Keratinocyte (primary cell): ENCODE data around the gene SETD1B. TPM values are rescaled to one million over a fixed set of nuclear protein-coding genes. Genes with fewer than 3 reads are reported as not detected.

Experiments used
- DNase-seq: peaks from one replicate; pipeline ENCODE4 v3.0.0-alpha.2; 2011; ENCODE audit warnings: low read depth, missing footprints, low spot score
- FAIRE-seq: peaks from 2 replicates; lab custom pipeline; 2011; peaks lifted over from hg19 to GRCh38; lab: Jason Lieb, UNC
- H2AFZ ChIP-seq: 2 replicates; pipeline ENCODE4 v1.6.0; 2012; ENCODE audit warnings: low read length, control low read depth, inconsistent platforms; ENCODE audit not compliant: control insufficient read depth
- H3K27ac ChIP-seq: 2 replicates; pipeline ENCODE4 v1.5.1; 2011; ENCODE audit warnings: low read length; ENCODE audit not compliant: control insufficient read depth, insufficient read depth
- H3K27me3 ChIP-seq: 3 replicates; pipeline ENCODE4 v1.6.0; 2011; ENCODE audit warnings: low read length; ENCODE audit not compliant: control insufficient read depth, insufficient read depth; ENCODE audit errors: extremely low read depth
- H3K36me3 ChIP-seq, 2 experiments: 2 replicates in 1 of 2; 3 replicates in 1 of 2; pipeline ENCODE4 v1.5.1; 2011; ENCODE audit warnings: low read length in 2 of 2, mild to moderate bottlenecking in 1 of 2; ENCODE audit not compliant: control insufficient read depth in 2 of 2, insufficient read depth in 2 of 2; ENCODE audit errors: extremely low read depth in 1 of 2
- H3K4me1 ChIP-seq: 3 replicates; pipeline ENCODE4 v1.5.1; 2011; ENCODE audit warnings: low read length; ENCODE audit not compliant: control insufficient read depth, insufficient read depth; ENCODE audit errors: extremely low read depth
- H3K4me2 ChIP-seq: 3 replicates; pipeline ENCODE4 v1.6.0; 2011; ENCODE audit warnings: low read depth, low read length; ENCODE audit not compliant: control insufficient read depth, insufficient read depth; ENCODE audit errors: extremely low read depth
- H3K4me3 ChIP-seq, 3 experiments: fragments of 200-600 bp in 1 of 3; sonication (generic) in 1 of 3; 2 replicates in 2 of 3; 3 replicates in 1 of 3; pipeline ENCODE4 v1.5.1; 2011 to 2016; ENCODE audit warnings: low read length in 3 of 3, mild to moderate bottlenecking in 3 of 3, control low read depth in 2 of 3, inconsistent platforms in 1 of 3, low read depth in 1 of 3, mixed read lengths in 1 of 3, mixed run types in 1 of 3, moderate library complexity in 1 of 3; ENCODE audit not compliant: control insufficient read depth in 2 of 3, insufficient read depth in 2 of 3; ENCODE audit errors: extremely low read depth in 1 of 3
- H3K79me2 ChIP-seq: 2 replicates; pipeline ENCODE4 v1.6.0; 2012; ENCODE audit warnings: low read length; ENCODE audit not compliant: control insufficient read depth, insufficient read depth
- H3K9ac ChIP-seq: 3 replicates; pipeline ENCODE4 v1.6.0; 2011; ENCODE audit warnings: low read length; ENCODE audit not compliant: control insufficient read depth, insufficient read depth; ENCODE audit errors: extremely low read depth
- H3K9me1 ChIP-seq: 3 replicates; pipeline ENCODE4 v1.6.0; 2011; ENCODE audit warnings: low read length; ENCODE audit not compliant: control insufficient read depth, insufficient read depth; ENCODE audit errors: extremely low read depth
- H3K9me3 ChIP-seq: 2 replicates; pipeline ENCODE4 v1.5.1; 2012; ENCODE audit warnings: low read depth, low read length; ENCODE audit not compliant: control insufficient read depth
- H4K20me1 ChIP-seq: 3 replicates; pipeline ENCODE4 v1.6.0; 2011; ENCODE audit warnings: low read length; ENCODE audit not compliant: control insufficient read depth, insufficient read depth; ENCODE audit errors: extremely low read depth
- EZH2 ChIP-seq: IDR thresholded peaks from one replicate; pipeline ENCODE4 v1.6.1; 2012; ENCODE audit warnings: inconsistent platforms, mild to moderate bottlenecking, low read length, moderate library complexity
- dilution Hi-C: fragments of 300-500 bp; cut with MboI; formaldehyde crosslinking; loops from one replicate; pipeline ENCODE4 v1.7.0; 2020; ENCODE audit warnings: low sequenced_read_pairs; ENCODE audit not compliant: extremely low pct_ligation_motif_present
- polyA plus RNA-seq, 5 experiments: library from polyadenylated mRNA; depleted of rRNA in 3 of 5; stranded (reverse) in 3 of 5; stranded (forward) in 1 of 5; unstranded in 1 of 5; fragments of >200 nt; gene quantifications; 1 replicate in 1 of 5; 2 replicates in 3 of 5; 3 replicates in 1 of 5; pipeline versions ENCODE4 v1.2.1 to v1.2.3, GENCODE V29; 2011 to 2012; ENCODE audit warnings: missing spikeins in 2 of 5, low read depth in 1 of 5, low replicate concordance in 1 of 5
- TF ChIP-seq, protein P1 (sequence below), 3 experiments: IDR thresholded peaks in 1 of 3; conservative IDR thresholded peaks in 1 of 3; optimal IDR thresholded peaks in 1 of 3; 2 replicates in 2 of 3; 3 replicates in 1 of 3; pipeline versions ENCODE3 to v1.5.1; 2011; ENCODE audit warnings: low read length in 3 of 3, mild to moderate bottlenecking in 3 of 3, moderate library complexity in 2 of 3, control low read depth in 1 of 3, inconsistent platforms in 1 of 3; ENCODE audit not compliant: insufficient read depth in 2 of 3; ENCODE audit errors: extremely low read depth in 1 of 3

SETD1B gene
- polyA plus RNA-seq, 1 donor (not counting 4 experiments of a cell fraction or from before 2014, with no cell fraction given) = 0.72 TPM

- Histone ChIP-seq H2AFZ (no peak overlapping the region), H3K9ac (peak overlapping the region; percentile 98), H3K9me3 (no peaks in the 10 kb centered on the region), H3K36me3 (peaks cover 0 to 4% of the 10 kb centered on the region in 2 experiments), H3K79me2 (peaks cover 30% of the 10 kb centered on the region), H3K4me2 (peak overlapping the region; percentile 95), H3K9me1 (no peaks in the 10 kb centered on the region), H3K4me3 (peak overlapping the region; percentile 65 to 82 (median 79)), H3K27me3 (no peaks in the 10 kb centered on the region), H3K27ac (peak overlapping the region; percentile 90), H3K4me1 (peaks cover 51% of the 10 kb centered on the region), H4K20me1 (peaks cover 4% of the 10 kb centered on the region)
- DNase-seq (no peak), FAIRE-seq (peak; percentile 23)
- dilution Hi-C loops = no loop called here
- TF ChIP-seq, protein P1, sequence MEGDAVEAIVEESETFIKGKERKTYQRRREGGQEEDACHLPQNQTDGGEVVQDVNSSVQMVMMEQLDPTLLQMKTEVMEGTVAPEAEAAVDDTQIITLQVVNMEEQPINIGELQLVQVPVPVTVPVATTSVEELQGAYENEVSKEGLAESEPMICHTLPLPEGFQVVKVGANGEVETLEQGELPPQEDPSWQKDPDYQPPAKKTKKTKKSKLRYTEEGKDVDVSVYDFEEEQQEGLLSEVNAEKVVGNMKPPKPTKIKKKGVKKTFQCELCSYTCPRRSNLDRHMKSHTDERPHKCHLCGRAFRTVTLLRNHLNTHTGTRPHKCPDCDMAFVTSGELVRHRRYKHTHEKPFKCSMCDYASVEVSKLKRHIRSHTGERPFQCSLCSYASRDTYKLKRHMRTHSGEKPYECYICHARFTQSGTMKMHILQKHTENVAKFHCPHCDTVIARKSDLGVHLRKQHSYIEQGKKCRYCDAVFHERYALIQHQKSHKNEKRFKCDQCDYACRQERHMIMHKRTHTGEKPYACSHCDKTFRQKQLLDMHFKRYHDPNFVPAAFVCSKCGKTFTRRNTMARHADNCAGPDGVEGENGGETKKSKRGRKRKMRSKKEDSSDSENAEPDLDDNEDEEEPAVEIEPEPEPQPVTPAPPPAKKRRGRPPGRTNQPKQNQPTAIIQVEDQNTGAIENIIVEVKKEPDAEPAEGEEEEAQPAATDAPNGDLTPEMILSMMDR (optimal IDR thresholded peaks at IDR 0.05 in 1 of 3, IDR thresholded peaks at IDR 0.05 in 1 of 3, conservative IDR thresholded peaks at IDR 0.05 in 1 of 3; ENCODE audit: extremely low read depth in 1 of 3, insufficient read depth in 2 of 3, low read length in 3 of 3) = no peak
- no peak for TF ChIP-seq EZH2
Observed at GRCh38 chr12:121801595-121802484, 2.0 kb upstream of the SETD1B start.

DNA sequence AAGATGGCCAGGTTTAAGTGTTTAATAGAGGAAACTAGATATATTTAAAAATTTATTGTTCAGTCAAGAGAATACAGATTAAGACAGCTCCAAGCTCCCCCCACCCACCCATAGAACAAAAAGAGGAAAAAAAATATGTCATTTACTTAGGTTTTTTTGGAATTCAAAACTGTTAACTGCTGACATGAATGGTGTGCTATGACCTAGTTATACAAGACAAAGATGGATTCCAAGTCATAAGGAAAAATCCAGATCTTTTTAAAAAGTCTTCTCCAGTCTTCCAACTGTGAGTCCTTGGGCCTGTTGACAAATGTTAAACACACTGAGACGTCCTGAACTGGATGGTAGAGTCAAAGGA is 1.3 kb upstream of the SETD1B start:
- Histone ChIP-seq H3K27me3 (no peaks in the 10 kb centered on the region), H3K79me2 (peaks cover 35% of the 10 kb centered on the region), H3K9me3 (no peaks in the 10 kb centered on the region), H3K4me1 (peaks cover 47% of the 10 kb centered on the region), H2AFZ (no peak overlapping the region), H3K4me2 (peak overlapping the region; percentile 95), H3K9me1 (no peaks in the 10 kb centered on the region), H4K20me1 (peaks cover 4% of the 10 kb centered on the region), H3K36me3 (peaks cover 0 to 4% of the 10 kb centered on the region in 2 experiments), H3K9ac (peak overlapping the region; percentile 98), H3K4me3 (peak overlapping the region; percentile 65 to 82 (median 79)), H3K27ac (peak overlapping the region; percentile 90)
- no peak for FAIRE-seq
- dilution Hi-C loops = no loop called here
- no peak for TF ChIP-seq EZH2
- TF ChIP-seq, protein P1 (optimal IDR thresholded peaks at IDR 0.05 in 1 of 3, IDR thresholded peaks at IDR 0.05 in 1 of 3, conservative IDR thresholded peaks at IDR 0.05 in 1 of 3; ENCODE audit: extremely low read depth in 1 of 3, insufficient read depth in 2 of 3, low read length in 3 of 3) = no peak
- DNase-seq = no peak
